GM23338 (cell line): ENCODE data around the gene AP2A1.

Experiments
- CREB1 ChIP-seq: fragments of 250-450 bp; sonication (Bioruptor Pico); IDR thresholded peaks from 2 replicates; pipeline ENCODE4 v1.5.0; 2020; ENCODE audit warnings: low read depth, mild to moderate bottlenecking, moderate library complexity
- CTCF ChIP-seq, 2 experiments: fragments of 200-600 bp in 1 of 2; sonication (generic) in 1 of 2; conservative IDR thresholded peaks; 2 replicates each; pipeline versions ENCODE4 v1.5.1 to v1.6.1; 2016 to 2017; ENCODE audit warnings: antibody characterized with exemption in 2 of 2, low read depth in 2 of 2, mild to moderate bottlenecking in 2 of 2, moderate library complexity in 1 of 2
- EZH2 ChIP-seq: fragments of 200-600 bp; sonication (generic); IDR thresholded peaks from one replicate; pipeline ENCODE4 v1.8.0; 2017; ENCODE audit warnings: antibody characterized with exemption, mild to moderate bottlenecking, low read depth; ENCODE audit not compliant: unreplicated experiment

GRCh38 chr19:49809941-49810389, 43.2 kb downstream of the AP2A1 start:
- TF ChIP-seq CTCF (conservative IDR thresholded peaks at IDR 0.05; ENCODE audit: low read depth in 2 of 2) (no peak), EZH2 (no peak), CREB1 (CRISPR knock-in tag) (no peak)
